ACC112 (cell line): ENCODE data around the gene RBFOX1.

Experiments used
- H2AFZ ChIP-seq: fragments of 200-600 bp; sonication (generic); one replicate; pipeline ENCODE4 v1.6.0; 2017; ENCODE audit warnings: antibody characterized with exemption, low read length; ENCODE audit not compliant: unreplicated experiment
- H3K27ac ChIP-seq: fragments of 200-600 bp; sonication (generic); 2 replicates; pipeline ENCODE4 v1.5.1; 2014; ENCODE audit warnings: low read depth, mild to moderate bottlenecking, antibody characterized with exemption, low read length, moderate library complexity
- H3K27me3 ChIP-seq: fragments of 200-600 bp; sonication (generic); 2 replicates; pipeline ENCODE4 v1.6.1; 2014; ENCODE audit warnings: mild to moderate bottlenecking, antibody characterized with exemption, low read length, moderate library complexity, mixed read lengths; ENCODE audit not compliant: insufficient read depth
- H3K36me3 ChIP-seq: fragments of 200-600 bp; sonication (generic); 2 replicates; pipeline ENCODE4 v1.6.1; 2016; ENCODE audit warnings: mild to moderate bottlenecking, antibody characterized with exemption, low read length, moderate library complexity, mixed read lengths; ENCODE audit not compliant: insufficient read depth
- H3K4me1 ChIP-seq: fragments of 200-600 bp; sonication (generic); one replicate; pipeline ENCODE4 v1.6.1; 2016; ENCODE audit warnings: low read length, mixed read lengths; ENCODE audit not compliant: insufficient read depth, unreplicated experiment, control insufficient read depth
- H3K4me3 ChIP-seq: fragments of 200-600 bp; sonication (generic); 2 replicates; pipeline ENCODE4 v1.5.1; 2014; ENCODE audit warnings: mild to moderate bottlenecking, low read depth, low read length
- H3K79me2 ChIP-seq: fragments of 200-600 bp; sonication (generic); one replicate; pipeline ENCODE4 v1.6.0; 2016; ENCODE audit warnings: low read length; ENCODE audit not compliant: control insufficient read depth, unreplicated experiment, insufficient read depth

Gene RBFOX1

GRCh38 chr16:7392206-7392605, 59.6 kb downstream of the RBFOX1 start:
- Histone ChIP-seq H3K79me2 (no peaks in the 10 kb centered on the region), H3K36me3 (no peaks in the 10 kb centered on the region), H3K4me3 (no peak overlapping the region), H3K27me3 (no peaks in the 10 kb centered on the region), H2AFZ (no peak overlapping the region), H3K4me1 (no peaks in the 10 kb centered on the region), H3K27ac (no peak overlapping the region)

- H2AFZ ChIP-seq, result no peak overlapping the region
- H3K27me3 ChIP-seq, result no peaks in the 10 kb centered on the region
- H3K79me2 ChIP-seq, result no peaks in the 10 kb centered on the region
- H3K27ac ChIP-seq, result no peak overlapping the region
- H3K4me1 ChIP-seq, result no peaks in the 10 kb centered on the region
- no peak overlapping the region for H3K4me3 ChIP-seq
- H3K36me3 ChIP-seq, result no peaks in the 10 kb centered on the region
These were observed 61.0 kb downstream of the RBFOX1 start for GRCh38 chr16:7393680-7394079.

GRCh38 chr16:7394720-7395336, 62.2 kb downstream of the RBFOX1 start:
- H3K4me3 ChIP-seq, result no peak overlapping the region
- H2AFZ ChIP-seq, result no peak overlapping the region
- no peak overlapping the region for H3K27ac ChIP-seq
- H3K79me2 ChIP-seq, result no peaks in the 10 kb centered on the region
- no peaks in the 10 kb centered on the region for H3K27me3 ChIP-seq
- H3K36me3 ChIP-seq, result no peaks in the 10 kb centered on the region
- H3K4me1 ChIP-seq, result no peaks in the 10 kb centered on the region

GRCh38 chr16:7397901-7398300, 65.3 kb downstream of the RBFOX1 start:
- H3K27ac ChIP-seq, result no peak overlapping the region
- no peaks in the 10 kb centered on the region for H3K4me1 ChIP-seq
- H3K4me3 ChIP-seq, result no peak overlapping the region
- no peaks in the 10 kb centered on the region for H3K36me3 ChIP-seq
- no peaks in the 10 kb centered on the region for H3K79me2 ChIP-seq
- H2AFZ ChIP-seq, result no peak overlapping the region
- H3K27me3 ChIP-seq, result no peaks in the 10 kb centered on the region

GRCh38 chr16:7398536-7398935, 65.9 kb downstream of the RBFOX1 start:
- Histone ChIP-seq H3K27me3 (no peaks in the 10 kb centered on the region), H3K27ac (no peak overlapping the region), H3K79me2 (no peaks in the 10 kb centered on the region), H3K4me3 (no peak overlapping the region), H3K36me3 (no peaks in the 10 kb centered on the region), H2AFZ (no peak overlapping the region), H3K4me1 (no peaks in the 10 kb centered on the region)

GRCh38 chr16:7399296-7399695, 66.7 kb downstream of the RBFOX1 start:
- no peaks in the 10 kb centered on the region for H3K79me2 ChIP-seq
- H3K27ac ChIP-seq, result no peak overlapping the region
- no peak overlapping the region for H3K4me3 ChIP-seq
- H3K4me1 ChIP-seq, result no peaks in the 10 kb centered on the region
- no peaks in the 10 kb centered on the region for H3K27me3 ChIP-seq
- H3K36me3 ChIP-seq, result no peaks in the 10 kb centered on the region
- H2AFZ ChIP-seq, result no peak overlapping the region

GRCh38 chr16:7400117-7400890, 67.7 kb downstream of the RBFOX1 start:
- H3K4me3 ChIP-seq, result no peak overlapping the region
- H3K27ac ChIP-seq, result no peak overlapping the region
- no peaks in the 10 kb centered on the region for H3K4me1 ChIP-seq

GRCh38 chr16:7404217-7404616, 71.6 kb downstream of the RBFOX1 start:
- H3K4me3 ChIP-seq, result no peak overlapping the region
- H3K79me2 ChIP-seq, result no peaks in the 10 kb centered on the region
- no peak overlapping the region for H3K27ac ChIP-seq
- H3K36me3 ChIP-seq, result no peaks in the 10 kb centered on the region
- no peaks in the 10 kb centered on the region for H3K4me1 ChIP-seq
- no peak overlapping the region for H2AFZ ChIP-seq
- no peaks in the 10 kb centered on the region for H3K27me3 ChIP-seq

More at GRCh38 chr16:7400117-7400890, 67.7 kb downstream of the RBFOX1 start:
- H2AFZ ChIP-seq, result no peak overlapping the region
- no peaks in the 10 kb centered on the region for H3K36me3 ChIP-seq
- no peaks in the 10 kb centered on the region for H3K79me2 ChIP-seq
- no peaks in the 10 kb centered on the region for H3K27me3 ChIP-seq

- no peak overlapping the region for H2AFZ ChIP-seq
- no peaks in the 10 kb centered on the region for H3K36me3 ChIP-seq
- H3K27ac ChIP-seq, result no peak overlapping the region
- H3K4me1 ChIP-seq, result no peaks in the 10 kb centered on the region
- H3K27me3 ChIP-seq, result no peaks in the 10 kb centered on the region
- no peaks in the 10 kb centered on the region for H3K79me2 ChIP-seq
- no peak overlapping the region for H3K4me3 ChIP-seq
These were observed 72.5 kb downstream of the RBFOX1 start for GRCh38 chr16:7405166-7405565.

GRCh38 chr16:7408700-7409365, 76.2 kb downstream of the RBFOX1 start:
- Histone ChIP-seq H3K79me2 (no peaks in the 10 kb centered on the region), H3K27me3 (no peaks in the 10 kb centered on the region), H2AFZ (no peak overlapping the region), H3K4me3 (no peak overlapping the region), H3K4me1 (no peaks in the 10 kb centered on the region), H3K27ac (no peak overlapping the region), H3K36me3 (no peaks in the 10 kb centered on the region)

GRCh38 chr16:7419441-7419840, 86.8 kb downstream of the RBFOX1 start:
- no peaks in the 10 kb centered on the region for H3K79me2 ChIP-seq
- H3K4me3 ChIP-seq, result no peak overlapping the region
- no peak overlapping the region for H2AFZ ChIP-seq
- no peaks in the 10 kb centered on the region for H3K27me3 ChIP-seq
- H3K27ac ChIP-seq, result no peak overlapping the region
- no peaks in the 10 kb centered on the region for H3K36me3 ChIP-seq
- H3K4me1 ChIP-seq, result no peaks in the 10 kb centered on the region
